HCT116 (cell line): Measurements from ENCODE around the gene SH2D3C. TPM values are rescaled to one million over a fixed set of nuclear protein-coding genes. Genes with fewer than 3 reads are reported as not detected.

Experiments
- ATAC-seq: fragments of 200-7000 bp; cut with Tn5 transposase; 2 replicates; pipeline ENCODE4 v1.9.1; 2020; ENCODE audit warnings: mild to moderate bottlenecking, moderate library complexity
- BruUV-seq: library from RNA; stranded (reverse); fragments of 400-500 nt; replicated peaks from 2 replicates; lab custom pipeline; 2021; lab: Mats Ljungman, UMichigan
- CTCF ChIA-PET: fragments of 300-600 bp; sonication (Branson Sonifier 250); formaldehyde crosslinking; loops from one replicate; lab custom pipeline; 2021; ENCODE audit warnings: antibody characterized with exemption; lab: Charles Lee
- POLR2A ChIA-PET: fragments of 300-600, 350-600 bp; sonication (Branson Sonifier 250); formaldehyde crosslinking; loops from one replicate; lab custom pipeline; 2021; ENCODE audit warnings: antibody characterized with exemption; lab: Charles Lee
- RAD21 ChIA-PET, 2 experiments: fragments of 300-600 bp; sonication (Branson Sonifier 250); formaldehyde crosslinking; loops; one replicate each; lab custom pipeline; 2023; ENCODE audit warnings: low total read pairs in 2 of 2; ENCODE audit not compliant: uncharacterized antibody in 2 of 2, unreplicated experiment in 2 of 2, low non-redundant PET in 1 of 2; lab: Charles Lee
- DNase-seq: peaks from one replicate; pipeline ENCODE4 v3.0.0-alpha.2; 2010; ENCODE audit warnings: low read depth, low spot score
- H2AFZ ChIP-seq: fragments of 200-600 bp; shearing (Covaris generic), sonication (generic); 2 replicates; pipeline ENCODE4 v1.6.1; 2017; ENCODE audit warnings: low read depth, mixed run types, mixed read lengths, antibody characterized with exemption, low read length; ENCODE audit not compliant: poor library complexity, severe bottlenecking
- H3K27ac ChIP-seq: 2 replicates; pipeline ENCODE4 v1.5.1; 2012; ENCODE audit warnings: low read depth, low read length
- H3K27me3 ChIP-seq: fragments of 200-600 bp; sonication (generic); 2 replicates; pipeline ENCODE4 v1.6.1; 2016; ENCODE audit warnings: mixed run types, low read length, mixed read lengths; ENCODE audit not compliant: insufficient read depth
- H3K36me3 ChIP-seq, 2 experiments: fragments of 200-500 bp in 1 of 2; fragments of 200-600 bp in 1 of 2; sonication (Bioruptor generic) in 1 of 2; sonication (generic) in 1 of 2; 2 replicates each; pipeline versions ENCODE4 v1.5.1 to v1.6.1; 2014 to 2016; ENCODE audit warnings: low read length in 2 of 2, inconsistent platforms in 1 of 2, mixed read lengths in 1 of 2, mixed run types in 1 of 2; ENCODE audit not compliant: insufficient read depth in 2 of 2, control insufficient read depth in 1 of 2
- H3K4me1 ChIP-seq, 2 experiments: fragments of 200-600 bp in 1 of 2; sonication (generic) in 1 of 2; 2 replicates each; pipeline versions ENCODE4 v1.5.1 to v1.6.1; 2012 to 2017; ENCODE audit warnings: low read length in 2 of 2, inconsistent platforms in 1 of 2, mild to moderate bottlenecking in 1 of 2, mixed read lengths in 1 of 2, mixed run types in 1 of 2, moderate library complexity in 1 of 2; ENCODE audit not compliant: insufficient read depth in 2 of 2, control insufficient read depth in 1 of 2
- H3K4me2 ChIP-seq: fragments of 200-600 bp; sonication (generic); 2 replicates; pipeline ENCODE4 v1.6.1; 2017; ENCODE audit warnings: mixed run types, low read length, mixed read lengths
- H3K4me3 ChIP-seq, 2 experiments: fragments of 200-600 bp in 1 of 2; sonication (generic) in 1 of 2; replicated peaks in 1 of 2; 2 replicates each; pipeline ENCODE4 v1.5.1; 2011 to 2016; ENCODE audit warnings: low read length in 2 of 2, control low read depth in 1 of 2, low read depth in 1 of 2, mild to moderate bottlenecking in 1 of 2, mixed read lengths in 1 of 2, mixed run types in 1 of 2
- H3K79me2 ChIP-seq: fragments of 200-600 bp; sonication (generic); 2 replicates; pipeline ENCODE4 v1.6.1; 2017; ENCODE audit warnings: mild to moderate bottlenecking, mixed run types, low read length, moderate library complexity, mixed read lengths; ENCODE audit not compliant: insufficient read depth
- H3K9ac ChIP-seq: fragments of 200-600 bp; sonication (generic); 2 replicates; pipeline ENCODE4 v1.6.1; 2016; ENCODE audit warnings: low read length, mixed read lengths
- H3K9me2 ChIP-seq: fragments of 200-600 bp; sonication (generic), shearing (Covaris generic); 2 replicates; pipeline ENCODE4 v1.6.1; 2017; ENCODE audit warnings: mixed run types, mild to moderate bottlenecking, moderate library complexity; ENCODE audit not compliant: insufficient read depth
- H3K9me3 ChIP-seq, 2 experiments: fragments of 200-500 bp in 1 of 2; fragments of 200-600 bp in 1 of 2; sonication (Bioruptor generic) in 1 of 2; sonication (generic) in 1 of 2; 2 replicates each; pipeline ENCODE4 v1.6.1; 2014 to 2017; ENCODE audit warnings: low read length in 2 of 2, mixed read lengths in 2 of 2, inconsistent platforms in 1 of 2, low read depth in 1 of 2, mild to moderate bottlenecking in 1 of 2, mixed run types in 1 of 2, moderate library complexity in 1 of 2; ENCODE audit not compliant: control insufficient read depth in 1 of 2, insufficient read depth in 1 of 2
- H4K20me1 ChIP-seq: fragments of 200-600 bp; sonication (generic), shearing (Covaris generic); 2 replicates; pipeline ENCODE4 v1.6.1; 2017; ENCODE audit warnings: mixed run types, mild to moderate bottlenecking, moderate library complexity; ENCODE audit not compliant: insufficient read depth
- CBX3 ChIP-seq: IDR thresholded peaks from 2 replicates; pipeline ENCODE4 v1.6.1; 2012; ENCODE audit warnings: low read depth
- CEBPB ChIP-seq: IDR thresholded peaks from 2 replicates; pipeline ENCODE4 v1.6.1; 2012; ENCODE audit warnings: low read depth
- EGR1 ChIP-seq: IDR thresholded peaks from 2 replicates; pipeline ENCODE4 v1.6.1; 2012; ENCODE audit warnings: low read depth
- ELF1 ChIP-seq: IDR thresholded peaks from 2 replicates; pipeline ENCODE4 v1.6.1; 2012; ENCODE audit warnings: low read depth, borderline replicate concordance
- EZH2phosphoT487 ChIP-seq: fragments of 200-600 bp; IDR thresholded peaks from 2 replicates; pipeline ENCODE4 v1.6.1; 2018; ENCODE audit warnings: antibody characterized with exemption, borderline replicate concordance
- FOSL1 ChIP-seq: IDR thresholded peaks from 2 replicates; pipeline ENCODE4 v1.6.1; 2012; ENCODE audit warnings: low read depth
- JUND ChIP-seq: IDR thresholded peaks from 2 replicates; pipeline ENCODE4 v1.6.1; 2012
- POLR2A ChIP-seq: IDR thresholded peaks from 2 replicates; pipeline ENCODE4 v1.7.0; 2011; ENCODE audit warnings: borderline replicate concordance; ENCODE audit not compliant: insufficient read depth, insufficient read length; ENCODE audit errors: extremely low read depth
- POLR2AphosphoS5 ChIP-seq: IDR thresholded peaks from 2 replicates; pipeline ENCODE4 v1.6.1; 2011; ENCODE audit warnings: mild to moderate bottlenecking, low read depth, low read length, moderate library complexity
- RAD21 ChIP-seq: IDR thresholded peaks from 2 replicates; pipeline ENCODE4 v1.6.1; 2012; ENCODE audit warnings: low read depth, mild to moderate bottlenecking
- SP1 ChIP-seq: IDR thresholded peaks from 2 replicates; pipeline ENCODE4 v1.6.1; 2012; ENCODE audit warnings: low read depth
- SRF ChIP-seq: IDR thresholded peaks from 2 replicates; pipeline ENCODE4 v1.6.1; 2012; ENCODE audit warnings: low read depth
- YY1 ChIP-seq: IDR thresholded peaks from 2 replicates; pipeline ENCODE4 v1.6.1; 2011; ENCODE audit warnings: low read length, low read depth, moderate library complexity, mild to moderate bottlenecking; ENCODE audit not compliant: insufficient replicate concordance; ENCODE audit errors: extremely low read depth
- ZFX ChIP-seq: fragments of 450-650 bp; IDR thresholded peaks from 2 replicates; pipeline ENCODE4 v1.6.1; 2017
- ZNF274 ChIP-seq: fragments of 200-500 bp; sonication (Bioruptor generic); IDR thresholded peaks from 2 replicates; pipeline ENCODE4 v1.6.1; 2014; ENCODE audit warnings: mild to moderate bottlenecking, low read depth, low read length, inconsistent platforms
- intact Hi-C: fragments of 100-400 bp; cut with micrococcal nuclease; formaldehyde crosslinking; loops from 2 replicates; pipeline ENCODE4 v1.10.0; 2022
- total RNA-seq: library from RNA; stranded (reverse); gene quantifications from one replicate; pipeline ENCODE4 v1.2.1, GENCODE V29; 2021; ENCODE audit not compliant: unreplicated experiment
- TF ChIP-seq, protein P1 (sequence below): IDR thresholded peaks from 2 replicates; pipeline ENCODE4 v1.6.1; 2012
- TF ChIP-seq, protein P2 (sequence below): IDR thresholded peaks from 2 replicates; pipeline ENCODE4 v1.6.1; 2011; ENCODE audit warnings: mild to moderate bottlenecking, low read length, moderate library complexity; ENCODE audit not compliant: insufficient replicate concordance; ENCODE audit errors: extremely low read depth
- TF ChIP-seq, protein P3 (sequence below): IDR thresholded peaks from 2 replicates; pipeline ENCODE4 v1.6.1; 2012
- TF ChIP-seq, protein P4 (sequence below): IDR thresholded peaks from 2 replicates; pipeline ENCODE4 v1.6.1; 2012; ENCODE audit warnings: low read depth

Gene SH2D3C
- total RNA-seq, 1 experiment from 2014 or later: 1.3 TPM

DNA sequence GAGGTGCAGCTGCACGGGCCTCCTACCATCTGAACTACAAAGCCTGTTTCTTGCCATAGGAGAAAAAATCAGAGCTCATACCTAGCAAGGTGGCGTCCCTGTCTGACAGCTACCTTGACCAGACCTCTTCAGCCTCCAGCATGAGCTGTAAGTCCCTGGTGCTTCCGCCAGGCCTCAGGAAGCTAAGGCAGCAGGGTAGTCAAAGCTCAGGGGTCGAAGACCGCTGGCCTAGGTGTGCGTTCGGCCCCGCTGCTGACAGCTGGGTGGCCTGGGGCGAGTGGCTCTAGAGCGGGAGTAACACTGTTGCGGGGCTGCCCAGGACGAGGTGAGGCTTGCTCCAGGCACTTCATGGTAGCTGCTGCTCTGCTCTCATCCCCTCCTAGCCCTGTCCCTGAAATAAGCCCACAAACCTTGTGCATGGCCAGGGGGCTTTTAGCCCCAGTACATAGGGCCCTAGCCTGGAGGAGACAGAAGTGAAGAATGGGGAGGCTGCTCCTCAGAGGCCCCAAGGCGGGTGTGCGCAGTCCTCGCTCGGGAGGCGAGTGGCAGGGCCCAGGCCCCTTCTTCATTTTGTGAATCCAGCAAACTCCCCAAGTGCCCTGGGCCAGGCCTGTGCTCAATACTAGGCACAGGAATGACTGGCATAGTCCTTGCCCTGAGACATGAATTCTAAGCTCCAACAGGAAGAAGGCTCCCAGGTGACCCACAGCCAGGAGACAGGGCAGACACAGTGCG, 48.8 kb downstream of the SH2D3C start:
- Histone ChIP-seq H2AFZ (no peak overlapping the region), H3K9ac (no peak overlapping the region), H4K20me1 (no peaks in the 10 kb centered on the region), H3K4me2 (no peak overlapping the region), H3K79me2 (no peaks in the 10 kb centered on the region), H3K4me3 (no peak overlapping the region), H3K27me3 (no peaks in the 10 kb centered on the region), H3K9me3 (no peaks in the 10 kb centered on the region), H3K9me2 (no peaks in the 10 kb centered on the region), H3K27ac (no peak overlapping the region), H3K4me1 (peaks cover 12 to 21% of the 10 kb centered on the region in 2 experiments), H3K36me3 (no peaks in the 10 kb centered on the region)
- DNase-seq (no peak), ATAC-seq (no peak)
- CTCF ChIA-PET: no interaction called here
- no TSS peak for BruUV-seq
- RAD21 ChIA-PET: no interaction called here
- intact Hi-C loops: no loop called here
- POLR2A ChIA-PET: no interaction called here
- TF ChIP-seq ZNF274: no peak
- TF ChIP-seq, protein P1, sequence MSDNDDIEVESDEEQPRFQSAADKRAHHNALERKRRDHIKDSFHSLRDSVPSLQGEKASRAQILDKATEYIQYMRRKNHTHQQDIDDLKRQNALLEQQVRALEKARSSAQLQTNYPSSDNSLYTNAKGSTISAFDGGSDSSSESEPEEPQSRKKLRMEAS: no peak
- no peak for TF ChIP-seq ZFX
- no peak for TF ChIP-seq POLR2AphosphoS5
- no peak for TF ChIP-seq POLR2A
- TF ChIP-seq YY1: no peak
- TF ChIP-seq ELF1: no peak
- no peak for TF ChIP-seq SRF
- no peak for TF ChIP-seq FOSL1
- no peak for TF ChIP-seq RAD21
- TF ChIP-seq CEBPB: no peak
- TF ChIP-seq, protein P2, sequence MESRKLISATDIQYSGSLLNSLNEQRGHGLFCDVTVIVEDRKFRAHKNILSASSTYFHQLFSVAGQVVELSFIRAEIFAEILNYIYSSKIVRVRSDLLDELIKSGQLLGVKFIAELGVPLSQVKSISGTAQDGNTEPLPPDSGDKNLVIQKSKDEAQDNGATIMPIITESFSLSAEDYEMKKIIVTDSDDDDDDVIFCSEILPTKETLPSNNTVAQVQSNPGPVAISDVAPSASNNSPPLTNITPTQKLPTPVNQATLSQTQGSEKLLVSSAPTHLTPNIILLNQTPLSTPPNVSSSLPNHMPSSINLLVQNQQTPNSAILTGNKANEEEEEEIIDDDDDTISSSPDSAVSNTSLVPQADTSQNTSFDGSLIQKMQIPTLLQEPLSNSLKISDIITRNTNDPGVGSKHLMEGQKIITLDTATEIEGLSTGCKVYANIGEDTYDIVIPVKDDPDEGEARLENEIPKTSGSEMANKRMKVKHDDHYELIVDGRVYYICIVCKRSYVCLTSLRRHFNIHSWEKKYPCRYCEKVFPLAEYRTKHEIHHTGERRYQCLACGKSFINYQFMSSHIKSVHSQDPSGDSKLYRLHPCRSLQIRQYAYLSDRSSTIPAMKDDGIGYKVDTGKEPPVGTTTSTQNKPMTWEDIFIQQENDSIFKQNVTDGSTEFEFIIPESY: no peak
- no peak for TF ChIP-seq EZH2phosphoT487
- TF ChIP-seq, protein P3, sequence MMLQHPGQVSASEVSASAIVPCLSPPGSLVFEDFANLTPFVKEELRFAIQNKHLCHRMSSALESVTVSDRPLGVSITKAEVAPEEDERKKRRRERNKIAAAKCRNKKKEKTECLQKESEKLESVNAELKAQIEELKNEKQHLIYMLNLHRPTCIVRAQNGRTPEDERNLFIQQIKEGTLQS: no peak
- no peak for TF ChIP-seq SP1
- TF ChIP-seq CBX3: no peak
- no peak for TF ChIP-seq EGR1
- TF ChIP-seq, protein P4, sequence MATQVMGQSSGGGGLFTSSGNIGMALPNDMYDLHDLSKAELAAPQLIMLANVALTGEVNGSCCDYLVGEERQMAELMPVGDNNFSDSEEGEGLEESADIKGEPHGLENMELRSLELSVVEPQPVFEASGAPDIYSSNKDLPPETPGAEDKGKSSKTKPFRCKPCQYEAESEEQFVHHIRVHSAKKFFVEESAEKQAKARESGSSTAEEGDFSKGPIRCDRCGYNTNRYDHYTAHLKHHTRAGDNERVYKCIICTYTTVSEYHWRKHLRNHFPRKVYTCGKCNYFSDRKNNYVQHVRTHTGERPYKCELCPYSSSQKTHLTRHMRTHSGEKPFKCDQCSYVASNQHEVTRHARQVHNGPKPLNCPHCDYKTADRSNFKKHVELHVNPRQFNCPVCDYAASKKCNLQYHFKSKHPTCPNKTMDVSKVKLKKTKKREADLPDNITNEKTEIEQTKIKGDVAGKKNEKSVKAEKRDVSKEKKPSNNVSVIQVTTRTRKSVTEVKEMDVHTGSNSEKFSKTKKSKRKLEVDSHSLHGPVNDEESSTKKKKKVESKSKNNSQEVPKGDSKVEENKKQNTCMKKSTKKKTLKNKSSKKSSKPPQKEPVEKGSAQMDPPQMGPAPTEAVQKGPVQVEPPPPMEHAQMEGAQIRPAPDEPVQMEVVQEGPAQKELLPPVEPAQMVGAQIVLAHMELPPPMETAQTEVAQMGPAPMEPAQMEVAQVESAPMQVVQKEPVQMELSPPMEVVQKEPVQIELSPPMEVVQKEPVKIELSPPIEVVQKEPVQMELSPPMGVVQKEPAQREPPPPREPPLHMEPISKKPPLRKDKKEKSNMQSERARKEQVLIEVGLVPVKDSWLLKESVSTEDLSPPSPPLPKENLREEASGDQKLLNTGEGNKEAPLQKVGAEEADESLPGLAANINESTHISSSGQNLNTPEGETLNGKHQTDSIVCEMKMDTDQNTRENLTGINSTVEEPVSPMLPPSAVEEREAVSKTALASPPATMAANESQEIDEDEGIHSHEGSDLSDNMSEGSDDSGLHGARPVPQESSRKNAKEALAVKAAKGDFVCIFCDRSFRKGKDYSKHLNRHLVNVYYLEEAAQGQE: no peak
- no peak for TF ChIP-seq JUND
